Skeletal muscle tissue (tissue), 4 donors: ENCODE results near the gene NR1D1. TPM values are rescaled to one million over a fixed set of nuclear protein-coding genes. Genes with fewer than 3 reads are reported as not detected.

Experiments used
- H3K27ac ChIP-seq: one replicate; pipeline ENCODE4 v1.7.0; 2013; ENCODE audit warnings: mild to moderate bottlenecking, low read depth, low read length, inconsistent platforms
- H3K27me3 ChIP-seq, 3 donors: one replicate each; pipeline ENCODE4 v1.7.0; 2013; ENCODE audit warnings: low read length in 3 of 3; ENCODE audit not compliant: control insufficient read depth in 3 of 3, insufficient read depth in 3 of 3
- H3K36me3 ChIP-seq, 3 donors: one replicate each; pipeline ENCODE4 v1.7.0; 2013; ENCODE audit warnings: low read length in 3 of 3; ENCODE audit not compliant: control insufficient read depth in 3 of 3, insufficient read depth in 3 of 3
- H3K4me1 ChIP-seq, 3 donors: one replicate each; pipeline ENCODE4 v1.7.0; 2013; ENCODE audit warnings: low read length in 3 of 3, mild to moderate bottlenecking in 3 of 3; ENCODE audit not compliant: control insufficient read depth in 3 of 3, insufficient read depth in 3 of 3
- H3K4me3 ChIP-seq, 3 donors: one replicate each; pipeline ENCODE4 v1.7.0; 2013; ENCODE audit warnings: low read length in 3 of 3
- H3K9ac ChIP-seq, 3 donors: one replicate each; pipeline ENCODE4 v1.7.0; 2013; ENCODE audit warnings: low read length in 3 of 3, mild to moderate bottlenecking in 3 of 3, moderate library complexity in 2 of 3, low read depth in 1 of 3
- H3K9me3 ChIP-seq, 3 donors: one replicate each; pipeline ENCODE4 v1.7.0; 2013; ENCODE audit warnings: low read length in 3 of 3; ENCODE audit not compliant: control insufficient read depth in 3 of 3
- total RNA-seq: library from RNA; depleted of rRNA; stranded (reverse); fragments of >200 nt; gene quantifications from one replicate; pipeline ENCODE4 v1.2.3, GENCODE V29; 2014
- donor health status: Osteomylitis.

The NR1D1 gene
- total RNA-seq, 1 donor from 2014 or later = 1.0 TPM

DNA sequence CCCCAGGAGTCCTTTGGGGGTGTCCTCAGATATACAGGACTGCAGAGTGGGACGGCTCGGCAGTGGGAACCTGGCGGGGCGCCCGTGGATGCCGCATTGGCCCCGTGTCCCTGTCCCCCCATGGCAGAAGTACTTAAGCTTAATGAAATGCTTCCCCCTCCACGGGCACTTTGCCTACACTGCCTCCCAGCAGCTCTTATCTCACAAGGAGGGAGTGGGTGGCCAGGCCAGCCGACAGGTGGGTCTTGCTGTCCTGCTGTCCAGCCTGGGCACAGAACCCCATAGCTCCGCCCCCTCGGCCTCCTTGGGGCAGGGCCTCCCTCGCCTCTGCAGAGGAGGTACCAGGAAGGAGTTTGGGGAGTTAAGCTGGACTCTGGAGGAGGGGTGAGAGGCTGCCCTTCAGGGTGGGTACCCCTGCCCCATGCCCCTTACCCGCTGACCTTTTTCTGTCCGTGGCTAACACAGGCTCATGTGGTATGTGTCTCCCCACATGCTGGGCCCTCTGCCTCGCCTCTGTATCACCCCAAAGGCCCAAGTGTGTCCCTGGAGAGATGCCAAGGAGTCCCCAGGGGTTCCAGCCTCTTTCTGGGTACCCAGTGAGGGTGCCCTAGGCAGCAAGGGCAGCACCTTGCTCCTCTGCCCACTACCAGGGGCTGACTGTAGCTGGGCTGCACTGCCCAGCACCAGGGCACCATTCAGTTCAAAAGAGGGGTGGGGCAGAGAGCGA is 28.9 kb downstream of the NR1D1 start:
- peak overlapping the region; percentile 25 to 92 (median 80) for H3K9ac ChIP-seq
- H3K36me3 ChIP-seq = peaks cover 9 to 14% (median 13%) of the 10 kb centered on the region in 3 donors
- H3K27ac ChIP-seq = peak overlapping the region; percentile 99
- no peaks in the 10 kb centered on the region for H3K9me3 ChIP-seq
- peaks cover 89 to 99% (median 98%) of the 10 kb centered on the region in 3 donors for H3K4me1 ChIP-seq
- no peaks in the 10 kb centered on the region for H3K27me3 ChIP-seq
- H3K4me3 ChIP-seq = peak overlapping the region; percentile 71 to 78 (median 77)

- Histone ChIP-seq H3K36me3 (peaks cover 5 to 9% (median 8%) of the 10 kb centered on the region in 3 donors), H3K4me1 (peaks cover 87 to 98% (median 97%) of the 10 kb centered on the region in 3 donors), H3K9ac (peak overlapping the region; percentile 80 to 92 (median 86)), H3K9me3 (no peaks in the 10 kb centered on the region), H3K4me3 (peak overlapping the region; percentile 71 to 78 (median 77)), H3K27me3 (no peaks in the 10 kb centered on the region), H3K27ac (peak overlapping the region; percentile 99)
Measured at GRCh38 chr17:40070709-40071312, 29.6 kb downstream of the NR1D1 start.

- H3K9me3 ChIP-seq = no peaks in the 10 kb centered on the region
- H3K36me3 ChIP-seq = peaks cover 5 to 10% (median 7%) of the 10 kb centered on the region in 3 donors
- peak overlapping the region; percentile 71 to 78 (median 77) for H3K4me3 ChIP-seq
- H3K4me1 ChIP-seq = peaks cover 85 to 98% (median 95%) of the 10 kb centered on the region in 3 donors
- peak overlapping the region; percentile 99 for H3K27ac ChIP-seq
- peak overlapping the region; percentile 80 to 92 (median 86) for H3K9ac ChIP-seq
- no peaks in the 10 kb centered on the region for H3K27me3 ChIP-seq
Measured at GRCh38 chr17:40069751-40070708, 30.4 kb downstream of the NR1D1 start.

DNA sequence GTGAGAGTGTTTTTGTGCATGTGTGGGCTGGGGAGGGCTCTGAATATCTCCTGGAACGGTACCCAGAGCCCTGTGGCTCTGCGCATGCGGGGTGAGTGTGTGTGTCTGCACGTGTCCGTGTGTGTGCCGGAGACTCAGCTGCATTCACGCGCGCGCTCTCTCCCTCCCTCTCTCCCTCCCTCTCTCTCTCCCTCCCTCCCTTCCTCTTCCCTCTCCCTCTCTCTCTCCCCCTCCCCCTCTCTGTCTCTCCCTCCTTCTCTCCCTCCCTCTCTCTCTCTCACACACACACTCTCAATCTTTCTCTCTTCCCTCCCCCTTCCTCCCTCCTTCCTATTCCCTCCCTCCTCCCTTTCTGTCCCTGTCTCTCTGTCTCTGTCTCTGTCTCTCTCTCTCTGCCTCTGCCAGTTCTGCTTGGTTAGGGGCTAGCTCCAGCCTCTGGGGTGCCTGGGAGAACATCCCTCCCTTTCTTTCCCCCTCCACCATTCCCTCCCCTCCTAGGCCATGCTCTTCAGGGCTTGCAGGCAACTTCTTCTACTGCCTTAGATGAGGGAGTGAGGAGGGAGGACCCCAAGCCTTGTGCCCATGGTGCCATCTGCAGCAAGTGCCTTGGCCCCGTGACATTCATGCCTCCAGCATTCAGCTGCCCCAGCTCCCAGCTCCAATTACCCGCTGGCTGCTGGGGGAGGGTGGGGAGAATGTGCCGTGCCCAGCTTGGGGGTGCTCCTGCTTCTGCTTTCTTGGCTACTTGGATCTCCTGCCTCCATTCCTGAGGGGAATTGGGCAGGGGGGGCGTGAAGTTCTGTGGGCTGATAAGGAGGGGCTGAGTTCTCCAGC is 31.3 kb downstream of the NR1D1 start:
- Histone ChIP-seq H3K27ac (peak overlapping the region; percentile 99), H3K9me3 (no peaks in the 10 kb centered on the region), H3K4me3 (peak overlapping the region; percentile 71 to 78 (median 77)), H3K36me3 (peaks cover 0 to 2% (median 0%) of the 10 kb centered on the region in 3 donors), H3K27me3 (no peaks in the 10 kb centered on the region), H3K9ac (peak overlapping the region; percentile 80 to 92 (median 86)), H3K4me1 (peaks cover 86 to 98% (median 95%) of the 10 kb centered on the region in 3 donors)

GRCh38 chr17:40068584-40068916 is 31.8 kb downstream of the NR1D1 start:
- peaks cover 90 to 98% (median 95%) of the 10 kb centered on the region in 3 donors for H3K4me1 ChIP-seq
- peak overlapping the region; percentile 99 for H3K27ac ChIP-seq
- H3K36me3 ChIP-seq = peaks cover 0 to 2% (median 0%) of the 10 kb centered on the region in 3 donors
- peak overlapping the region; percentile 58 to 92 (median 81) for H3K9ac ChIP-seq
- H3K4me3 ChIP-seq = peak overlapping the region; percentile 71 to 78 (median 77)
- no peaks in the 10 kb centered on the region for H3K9me3 ChIP-seq
- no peaks in the 10 kb centered on the region for H3K27me3 ChIP-seq

- peak overlapping the region; percentile 99 for H3K27ac ChIP-seq
- peaks cover 86 to 96% (median 92%) of the 10 kb centered on the region in 3 donors for H3K4me1 ChIP-seq
- H3K9me3 ChIP-seq = no peaks in the 10 kb centered on the region
- peak overlapping the region; percentile 71 to 78 (median 77) for H3K4me3 ChIP-seq
- H3K36me3 ChIP-seq = peaks cover 0 to 2% (median 0%) of the 10 kb centered on the region in 3 donors
- peak overlapping the region; percentile 58 to 92 (median 81) for H3K9ac ChIP-seq
- H3K27me3 ChIP-seq = no peaks in the 10 kb centered on the region
Measured at GRCh38 chr17:40068129-40068581, 32.2 kb downstream of the NR1D1 start.

GRCh38 chr17:40067710-40068109 is 32.7 kb downstream of the NR1D1 start:
- Histone ChIP-seq H3K36me3 (peaks cover 0 to 3% (median 0%) of the 10 kb centered on the region in 3 donors), H3K4me1 (peaks cover 81 to 92% (median 88%) of the 10 kb centered on the region in 3 donors), H3K9ac (peak overlapping the region in 2 of 3 donors; percentile 81 to 92), H3K27ac (peak overlapping the region; percentile 99), H3K27me3 (no peaks in the 10 kb centered on the region), H3K4me3 (peak overlapping the region in 1 of 3 donors; percentile 71), H3K9me3 (no peaks in the 10 kb centered on the region)

GRCh38 chr17:40065769-40066510 is 34.4 kb downstream of the NR1D1 start:
- H3K9ac ChIP-seq = peak overlapping the region; percentile 40 to 70 (median 48)
- no peaks in the 10 kb centered on the region for H3K9me3 ChIP-seq
- H3K36me3 ChIP-seq = peaks cover 0 to 3% (median 0%) of the 10 kb centered on the region in 3 donors
- peak overlapping the region; percentile 99 for H3K27ac ChIP-seq
- H3K27me3 ChIP-seq = no peaks in the 10 kb centered on the region
- H3K4me3 ChIP-seq = peak overlapping the region in 1 of 3 donors; percentile 24
- peaks cover 72 to 84% (median 77%) of the 10 kb centered on the region in 3 donors for H3K4me1 ChIP-seq
